CD4-positive, alpha-beta T cell (primary cell): Measurements from ENCODE around the gene PTPRT. TPM values are rescaled to one million over a fixed set of nuclear protein-coding genes. Genes with fewer than 3 reads are reported as not detected.

Source experiments
- ATAC-seq: fragments of 200-7000 bp; cut with Tn5 transposase; one replicate; pipeline ENCODE4 v1.10.0; 2022; ENCODE audit warnings: mild to moderate bottlenecking; ENCODE audit not compliant: poor library complexity
- CTCF ChIA-PET: fragments of 350-600 bp; sonication (Branson Sonifier 250); formaldehyde crosslinking; loops from one replicate; lab custom pipeline; 2021; ENCODE audit warnings: antibody characterized with exemption, inconsistent platforms; lab: Charles Lee
- POLR2A ChIA-PET: fragments of 350-600 bp; sonication (Branson Sonifier 250); formaldehyde crosslinking; loops from one replicate; lab custom pipeline; 2021; ENCODE audit warnings: antibody characterized with exemption, inconsistent platforms; lab: Charles Lee
- DNase-seq, 14 experiments: peaks; one replicate each; pipeline ENCODE4 v3.0.0-alpha.2; 2013 to 2020; ENCODE audit warnings: mixed read lengths in 2 of 14
- H3K27ac ChIP-seq, 2 donors: one replicate each; pipeline versions ENCODE4 v1.5.1 to v1.7.0; 2013; ENCODE audit warnings: low read length in 2 of 2, low read depth in 1 of 2, mild to moderate bottlenecking in 1 of 2
- H3K27me3 ChIP-seq, 2 experiments: 1 replicate in 1 of 2; 2 replicates in 1 of 2; pipeline versions ENCODE4 v1.6.1 to v1.7.0; 2013; ENCODE audit warnings: low read length in 2 of 2, control low read depth in 1 of 2, mild to moderate bottlenecking in 1 of 2, moderate library complexity in 1 of 2; ENCODE audit not compliant: insufficient read depth in 2 of 2, control insufficient read depth in 1 of 2
- H3K36me3 ChIP-seq: one replicate; pipeline ENCODE4 v1.6.1; 2013; ENCODE audit warnings: low read length, control low read depth; ENCODE audit not compliant: insufficient read depth
- H3K4me1 ChIP-seq: one replicate; pipeline ENCODE4 v1.6.1; 2013; ENCODE audit warnings: low read length, control low read depth; ENCODE audit not compliant: insufficient read depth
- H3K4me3 ChIP-seq: one replicate; pipeline ENCODE4 v1.5.1; 2013; ENCODE audit warnings: mild to moderate bottlenecking, low read length, moderate library complexity
- H3K9me3 ChIP-seq, 2 experiments: 1 replicate in 1 of 2; 2 replicates in 1 of 2; pipeline versions ENCODE4 v1.6.1 to v1.7.0; 2013; ENCODE audit warnings: low read length in 2 of 2, mild to moderate bottlenecking in 2 of 2, control low read depth in 1 of 2, moderate library complexity in 1 of 2; ENCODE audit not compliant: control insufficient read depth in 1 of 2, insufficient read depth in 1 of 2
- H3K27ac Mint-ChIP-seq: one replicate; pipeline ENCODE4 v1.8.0; 2020; ENCODE audit warnings: mixed read lengths
- H3K27me3 Mint-ChIP-seq: one replicate; pipeline ENCODE4 v1.8.0; 2021; ENCODE audit warnings: mixed read lengths
- H3K36me3 Mint-ChIP-seq: one replicate; pipeline ENCODE4 v1.8.0; 2021; ENCODE audit warnings: low read depth, mixed read lengths
- H3K4me1 Mint-ChIP-seq: one replicate; pipeline ENCODE4 v1.8.0; 2021; ENCODE audit warnings: low read depth, mixed read lengths
- H3K4me3 Mint-ChIP-seq: one replicate; pipeline ENCODE4 v1.8.0; 2020; ENCODE audit warnings: mild to moderate bottlenecking, mixed read lengths
- H3K9me3 Mint-ChIP-seq: one replicate; pipeline ENCODE4 v1.8.0; 2020; ENCODE audit warnings: mixed read lengths
- intact Hi-C, 2 experiments: fragments of 100-400 bp; cut with DNase I in 1 of 2; cut with micrococcal nuclease in 1 of 2; formaldehyde crosslinking; loops; one replicate each; pipeline versions ENCODE4 v1.15.1 to v1.9.0; 2023 to 2025; cut with DNase I, micrococcal nuclease
- total RNA-seq, 174 experiments: library from RNA in 2 of 174; stranded (reverse) in 2 of 174; gene quantifications; one replicate each; pipeline ENCODE4 v1.2.3 and lab custom pipeline; 2021 to 2026
- TF ChIP-seq, protein P1 (sequence below): fragments of 200-600 bp; IDR thresholded peaks from one replicate; pipeline ENCODE4 v1.8.0; 2022; ENCODE audit warnings: antibody characterized with exemption, mild to moderate bottlenecking

Gene PTPRT
- total RNA-seq, 2 experiments from 2014 or later, result not detected

DNA sequence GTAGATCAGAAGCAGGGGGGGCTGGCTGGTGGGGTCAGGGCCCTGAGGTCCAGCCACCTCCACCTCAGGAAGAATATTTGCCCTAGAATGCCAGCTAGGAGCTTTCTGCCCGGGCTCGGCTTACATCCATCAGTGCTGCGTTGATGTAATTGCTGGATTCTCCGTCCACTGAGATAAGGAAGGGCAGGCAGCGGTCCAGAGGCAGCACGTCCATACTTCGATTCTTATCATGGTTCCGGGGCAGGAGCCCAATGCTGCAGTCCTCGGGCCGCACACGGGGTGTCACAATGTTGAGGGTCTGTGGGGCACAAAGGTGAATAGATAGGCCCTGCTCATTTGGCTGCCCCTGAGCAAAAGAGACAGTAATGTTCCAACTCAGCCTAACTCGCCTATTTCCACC is 1087.7 kb downstream of the PTPRT start:
- Histone ChIP-seq H3K27ac (no peak overlapping the region), H3K9me3 (peaks cover 0 to 15% of the 10 kb centered on the region in 2 experiments), H3K27me3 (no peaks in the 10 kb centered on the region), H3K4me1 (no peaks in the 10 kb centered on the region), H3K36me3 (no peaks in the 10 kb centered on the region), H3K4me3 (no peak overlapping the region)
- intact Hi-C loops, result no loop called here
- no peaks in the 10 kb centered on the region for H3K36me3 Mint-ChIP-seq
- TF ChIP-seq, protein P1, sequence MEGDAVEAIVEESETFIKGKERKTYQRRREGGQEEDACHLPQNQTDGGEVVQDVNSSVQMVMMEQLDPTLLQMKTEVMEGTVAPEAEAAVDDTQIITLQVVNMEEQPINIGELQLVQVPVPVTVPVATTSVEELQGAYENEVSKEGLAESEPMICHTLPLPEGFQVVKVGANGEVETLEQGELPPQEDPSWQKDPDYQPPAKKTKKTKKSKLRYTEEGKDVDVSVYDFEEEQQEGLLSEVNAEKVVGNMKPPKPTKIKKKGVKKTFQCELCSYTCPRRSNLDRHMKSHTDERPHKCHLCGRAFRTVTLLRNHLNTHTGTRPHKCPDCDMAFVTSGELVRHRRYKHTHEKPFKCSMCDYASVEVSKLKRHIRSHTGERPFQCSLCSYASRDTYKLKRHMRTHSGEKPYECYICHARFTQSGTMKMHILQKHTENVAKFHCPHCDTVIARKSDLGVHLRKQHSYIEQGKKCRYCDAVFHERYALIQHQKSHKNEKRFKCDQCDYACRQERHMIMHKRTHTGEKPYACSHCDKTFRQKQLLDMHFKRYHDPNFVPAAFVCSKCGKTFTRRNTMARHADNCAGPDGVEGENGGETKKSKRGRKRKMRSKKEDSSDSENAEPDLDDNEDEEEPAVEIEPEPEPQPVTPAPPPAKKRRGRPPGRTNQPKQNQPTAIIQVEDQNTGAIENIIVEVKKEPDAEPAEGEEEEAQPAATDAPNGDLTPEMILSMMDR, result no peak
- no peaks in the 10 kb centered on the region for H3K9me3 Mint-ChIP-seq
- ChIA-PET POLR2A (no interaction called here), CTCF (no interaction called here)
- H3K27ac Mint-ChIP-seq, result no peak overlapping the region
- H3K4me3 Mint-ChIP-seq, result no peak overlapping the region
- DNase-seq (no peak), ATAC-seq (no peak)
- H3K27me3 Mint-ChIP-seq, result no peaks in the 10 kb centered on the region
- no peaks in the 10 kb centered on the region for H3K4me1 Mint-ChIP-seq

DNA sequence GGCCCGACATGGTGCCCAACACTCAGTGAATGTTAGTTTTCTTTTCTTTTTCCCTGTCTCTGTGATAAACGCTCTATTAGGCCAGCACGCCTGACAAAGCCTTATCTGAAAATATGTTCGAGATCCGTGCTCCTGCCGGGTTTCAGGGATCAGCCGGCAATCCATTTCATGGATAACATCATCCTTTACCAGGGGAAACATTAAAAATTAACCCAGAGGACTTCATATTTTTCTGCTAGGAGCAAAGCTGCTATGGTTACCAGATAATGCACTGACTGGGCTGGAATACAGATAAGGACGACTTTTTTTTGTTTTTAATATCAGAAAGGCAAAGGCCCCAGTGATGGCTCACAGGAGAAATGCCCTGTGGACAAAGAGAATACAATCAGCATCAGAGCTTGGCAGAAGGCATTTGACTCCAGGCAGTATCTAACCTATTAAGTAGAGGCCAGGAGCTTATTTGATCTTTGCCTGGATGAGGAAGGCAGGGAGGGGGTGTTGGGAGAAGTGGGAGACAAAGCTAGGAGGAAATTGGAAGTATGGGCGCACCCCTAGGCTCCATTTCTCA is 1089.5 kb downstream of the PTPRT start:
- no peaks in the 10 kb centered on the region for H3K9me3 Mint-ChIP-seq
- CTCF ChIA-PET, result no interaction called here
- TF ChIP-seq, protein P1, result no peak

DNA sequence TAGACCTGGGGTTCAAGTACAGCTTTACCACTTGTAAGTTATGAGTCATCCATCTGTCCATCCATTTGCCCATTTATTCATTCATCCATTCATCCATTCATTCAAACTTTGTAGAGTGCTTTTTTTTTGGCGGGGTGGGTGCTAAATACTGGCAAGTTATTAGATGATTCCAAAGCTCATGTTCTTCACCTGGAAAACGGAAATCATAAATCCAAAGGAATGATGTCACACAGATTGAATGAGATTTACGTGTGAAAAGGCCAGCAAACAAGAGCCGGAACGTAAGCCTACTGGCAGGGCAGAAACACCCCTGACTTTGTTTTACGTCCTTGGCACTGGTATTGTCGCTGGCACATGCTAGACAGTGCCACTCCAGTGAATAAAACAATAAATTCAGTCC is 1090.6 kb downstream of the PTPRT start:
- ChIA-PET POLR2A (no interaction called here), CTCF (no interaction called here)
- Histone ChIP-seq H3K27ac (no peak overlapping the region), H3K9me3 (peaks cover 0 to 15% of the 10 kb centered on the region in 2 experiments), H3K4me1 (no peaks in the 10 kb centered on the region), H3K27me3 (no peaks in the 10 kb centered on the region), H3K36me3 (no peaks in the 10 kb centered on the region), H3K4me3 (no peak overlapping the region)
- intact Hi-C loops, result no loop called here
- ATAC-seq (no peak), DNase-seq (no peak)
- H3K9me3 Mint-ChIP-seq, result no peaks in the 10 kb centered on the region
- no peaks in the 10 kb centered on the region for H3K27me3 Mint-ChIP-seq
- no peaks in the 10 kb centered on the region for H3K4me1 Mint-ChIP-seq
- H3K27ac Mint-ChIP-seq, result no peak overlapping the region
- TF ChIP-seq, protein P1, result no peak
- no peaks in the 10 kb centered on the region for H3K36me3 Mint-ChIP-seq
- H3K4me3 Mint-ChIP-seq, result no peak overlapping the region

More for the DNA sequence above, 1089.5 kb downstream of the PTPRT start:
- no peak overlapping the region for H3K4me3 Mint-ChIP-seq
- H3K36me3 Mint-ChIP-seq, result no peaks in the 10 kb centered on the region
- no peak for ATAC-seq
- intact Hi-C loops, result no loop called here
- H3K9me3 ChIP-seq, result peaks cover 0 to 15% of the 10 kb centered on the region in 2 experiments
- no peak overlapping the region for H3K27ac ChIP-seq
- H3K36me3 ChIP-seq, result no peaks in the 10 kb centered on the region
- POLR2A ChIA-PET, result no interaction called here
- no peaks in the 10 kb centered on the region for H3K27me3 Mint-ChIP-seq
- H3K4me1 Mint-ChIP-seq, result no peaks in the 10 kb centered on the region
- H3K27me3 ChIP-seq, result no peaks in the 10 kb centered on the region
- no peak for DNase-seq
- H3K4me3 ChIP-seq, result no peak overlapping the region
- no peaks in the 10 kb centered on the region for H3K4me1 ChIP-seq
- H3K27ac Mint-ChIP-seq, result no peak overlapping the region
